Measurements from ENCODE around the gene RAP1GAP2. TPM values are rescaled to one million over a fixed set of nuclear protein-coding genes. Genes with fewer than 3 reads are reported as not detected.
"Not testable (repeated sequence)": the region's sequence is repeated elsewhere in the genome, so short reads cannot be mapped to it uniquely, and the experiment has no call there.

RAP1GAP2 gene
- polyA plus RNA-seq, 1 of the 3 experiments (the other 2 are of a cell fraction): 22.0 TPM

- Histone ChIP-seq H3K27ac (ENCODE audit: low read depth in 2 of 2, low read length in 1 of 2) (no peak overlapping the region), H3K4me3 (ENCODE audit: low read depth in 2 of 2, low read length in 1 of 2) (no peak overlapping the region), H3K4me2 (no peak overlapping the region), H2AFZ (ENCODE audit: low read depth) (no peak overlapping the region), H3K36me3 (replicated peaks in 1 of 2; ENCODE audit: control insufficient read depth in 1 of 2, insufficient read depth in 2 of 2, low read length in 1 of 2) (no peaks in the 10 kb centered on the region), H4K20me1 (ENCODE audit: insufficient read depth) (no peaks in the 10 kb centered on the region), H3K4me1 (ENCODE audit: control insufficient read depth in 1 of 2, insufficient read depth in 2 of 2, low read depth in 1 of 2, low read length in 1 of 2) (peaks cover 0 to 16% of the 10 kb centered on the region in 2 experiments; a peak in 1 of 4 replicates), H3F3A (replicated peaks; ENCODE audit: insufficient read depth) (no peaks in the 10 kb centered on the region), H3K27me3 (ENCODE audit: insufficient read depth) (peaks cover 7% of the 10 kb centered on the region; the same call in 1 of the 2 replicates), H3K9ac (no peak overlapping the region), H3K79me2 (ENCODE audit: insufficient read depth) (no peaks in the 10 kb centered on the region), H3K9me3 (no peaks in the 10 kb centered on the region), H3K9me2 (no peaks in the 10 kb centered on the region)
- WGBS (ENCODE audit: low lambda C conversion rate): 74% methylated on average over 12 of the region's 12 CpGs
- POLR2A ChIA-PET: no interaction called here
- DNase-seq: no peak
- TF ChIP-seq NFIC (IDR thresholded peaks at IDR 0.05; ENCODE audit: borderline replicate concordance) (no peak), TAF1 (IDR thresholded peaks at IDR 0.05; ENCODE audit: borderline replicate concordance, low read depth, low read length) (no peak), YY1 (IDR thresholded peaks at IDR 0.05; ENCODE audit: low read depth) (no peak), ZBTB33 (IDR thresholded peaks at IDR 0.05; ENCODE audit: borderline replicate concordance, low read depth) (no peak), RXRA (IDR thresholded peaks at IDR 0.05; ENCODE audit: borderline replicate concordance, low read depth) (no peak), FOXJ3 (CRISPR knock-in tag; IDR thresholded peaks at IDR 0.05) (no peak), PBX3 (IDR thresholded peaks at IDR 0.05) (no peak), RFX5 (IDR thresholded peaks at IDR 0.05; ENCODE audit: low read length) (no peak), RCOR1 (IDR thresholded peaks at IDR 0.05; ENCODE audit: low read length) (no peak), RAD21 (IDR thresholded peaks at IDR 0.05; ENCODE audit: low read length) (no peak), POLR2AphosphoS5 (IDR thresholded peaks at IDR 0.05; ENCODE audit: low read depth, low read length) (no peak), NRF1 (IDR thresholded peaks at IDR 0.05; ENCODE audit: low read depth, low read length) (no peak)
- CTCF ChIA-PET: no interaction called here
Measured at GRCh38 chr17:2780256-2780655, 16.0 kb upstream of the RAP1GAP2 start.

GRCh38 chr17:2780931-2781454, 15.2 kb upstream of the RAP1GAP2 start:
- H3K4me3 ChIP-seq (ENCODE audit: low read depth in 2 of 2, low read length in 1 of 2): no peak overlapping the region
- no peak overlapping the region for H3K4me2 ChIP-seq
- H4K20me1 ChIP-seq (ENCODE audit: insufficient read depth): no peaks in the 10 kb centered on the region
- H3K9me3 ChIP-seq: no peaks in the 10 kb centered on the region
- H3K9me2 ChIP-seq: no peaks in the 10 kb centered on the region
- WGBS (ENCODE audit: low lambda C conversion rate): 76% methylated on average over 9 of the region's 9 CpGs
- no peak for DNase-seq
- CTCF ChIA-PET: no interaction called here
- POLR2A ChIA-PET: no interaction called here
- H3K27me3 ChIP-seq (ENCODE audit: insufficient read depth): peaks cover 7% of the 10 kb centered on the region; the same call in 1 of the 2 replicates
- H3K9ac ChIP-seq: no peak overlapping the region
- H3K36me3 ChIP-seq (replicated peaks in 1 of 2; ENCODE audit: control insufficient read depth in 1 of 2, insufficient read depth in 2 of 2, low read length in 1 of 2): no peaks in the 10 kb centered on the region
- no peak overlapping the region for H2AFZ ChIP-seq (ENCODE audit: low read depth)
- H3K79me2 ChIP-seq (ENCODE audit: insufficient read depth): no peaks in the 10 kb centered on the region
- no peaks in the 10 kb centered on the region for H3F3A ChIP-seq (replicated peaks; ENCODE audit: insufficient read depth)
- peaks cover 0 to 16% of the 10 kb centered on the region in 2 experiments; a peak in 1 of 4 replicates for H3K4me1 ChIP-seq (ENCODE audit: control insufficient read depth in 1 of 2, insufficient read depth in 2 of 2, low read depth in 1 of 2, low read length in 1 of 2)
- TF ChIP-seq EZH2phosphoT487 (IDR thresholded peaks at IDR 0.05; ENCODE audit: borderline replicate concordance, low read depth) (no peak), RAD21 (IDR thresholded peaks at IDR 0.05; ENCODE audit: low read length) (no peak), FOXJ3 (CRISPR knock-in tag; IDR thresholded peaks at IDR 0.05) (no peak), GABPA (IDR thresholded peaks at IDR 0.05; ENCODE audit: low read depth) (no peak), RCOR1 (IDR thresholded peaks at IDR 0.05; ENCODE audit: low read length) (no peak), TCF12 (IDR thresholded peaks at IDR 0.05) (no peak), MAX (IDR thresholded peaks at IDR 0.05; ENCODE audit: low read depth) (no peak), CHD2 (IDR thresholded peaks at IDR 0.05; ENCODE audit: low read length, partially characterized antibody) (no peak)
- no peak overlapping the region for H3K27ac ChIP-seq (ENCODE audit: low read depth in 2 of 2, low read length in 1 of 2)

- H3F3A ChIP-seq (replicated peaks; ENCODE audit: insufficient read depth); H3K79me2 ChIP-seq (ENCODE audit: insufficient read depth); H4K20me1 ChIP-seq (ENCODE audit: insufficient read depth); H3K9me2 ChIP-seq; H3K27me3 ChIP-seq (ENCODE audit: insufficient read depth); H3K27ac ChIP-seq (ENCODE audit: low read depth in 2 of 2, low read length in 1 of 2); H3K4me3 ChIP-seq (ENCODE audit: low read depth in 2 of 2, low read length in 1 of 2); H3K4me2 ChIP-seq; DNase-seq; POLR2A ChIA-PET; H3K9me3 ChIP-seq; H3K36me3 ChIP-seq (replicated peaks in 1 of 2; ENCODE audit: control insufficient read depth in 1 of 2, insufficient read depth in 2 of 2, low read length in 1 of 2); H2AFZ ChIP-seq (ENCODE audit: low read depth); CTCF ChIA-PET; H3K9ac ChIP-seq: not testable (repeated sequence)
- H3K4me1 ChIP-seq (ENCODE audit: control insufficient read depth in 1 of 2, insufficient read depth in 2 of 2, low read depth in 1 of 2, low read length in 1 of 2): peaks cover 0 to 14% of the 10 kb centered on the region in 2 experiments; a peak in 1 of 4 replicates
- WGBS (ENCODE audit: low lambda C conversion rate): 83% methylated on average over 13 of the region's 15 CpGs
Measured at GRCh38 chr17:2781598-2781997, 14.6 kb upstream of the RAP1GAP2 start.

Measured in SK-N-SH (cell line).